ENCODE measurements around the gene ZNF628.

DNA sequence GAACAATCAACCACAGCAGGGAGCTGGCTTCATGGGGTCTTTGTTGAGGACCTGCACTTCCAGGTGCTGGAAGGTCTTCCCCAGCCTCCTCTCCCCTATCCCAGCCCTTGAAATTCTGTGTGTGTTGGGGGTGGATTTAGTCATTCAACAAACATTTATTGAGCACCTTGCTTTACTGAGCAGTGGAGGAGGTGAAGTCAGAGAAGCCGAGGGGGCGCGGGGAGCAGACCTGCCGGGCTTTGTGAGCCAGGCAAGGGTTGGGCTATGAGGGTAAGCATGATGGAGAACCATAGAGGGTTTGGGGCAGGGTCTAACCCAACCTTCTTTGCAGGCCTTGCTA is 8.4 kb upstream of the ZNF628 start:
- TF ChIP-seq, protein P1, sequence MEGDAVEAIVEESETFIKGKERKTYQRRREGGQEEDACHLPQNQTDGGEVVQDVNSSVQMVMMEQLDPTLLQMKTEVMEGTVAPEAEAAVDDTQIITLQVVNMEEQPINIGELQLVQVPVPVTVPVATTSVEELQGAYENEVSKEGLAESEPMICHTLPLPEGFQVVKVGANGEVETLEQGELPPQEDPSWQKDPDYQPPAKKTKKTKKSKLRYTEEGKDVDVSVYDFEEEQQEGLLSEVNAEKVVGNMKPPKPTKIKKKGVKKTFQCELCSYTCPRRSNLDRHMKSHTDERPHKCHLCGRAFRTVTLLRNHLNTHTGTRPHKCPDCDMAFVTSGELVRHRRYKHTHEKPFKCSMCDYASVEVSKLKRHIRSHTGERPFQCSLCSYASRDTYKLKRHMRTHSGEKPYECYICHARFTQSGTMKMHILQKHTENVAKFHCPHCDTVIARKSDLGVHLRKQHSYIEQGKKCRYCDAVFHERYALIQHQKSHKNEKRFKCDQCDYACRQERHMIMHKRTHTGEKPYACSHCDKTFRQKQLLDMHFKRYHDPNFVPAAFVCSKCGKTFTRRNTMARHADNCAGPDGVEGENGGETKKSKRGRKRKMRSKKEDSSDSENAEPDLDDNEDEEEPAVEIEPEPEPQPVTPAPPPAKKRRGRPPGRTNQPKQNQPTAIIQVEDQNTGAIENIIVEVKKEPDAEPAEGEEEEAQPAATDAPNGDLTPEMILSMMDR (IDR thresholded peaks at IDR 0.05), result no peak
- no peak for TF ChIP-seq EP300 (IDR thresholded peaks at IDR 0.05)

Measured in gastroesophageal sphincter (tissue), 3 donors.